WTC11 (cell line): ENCODE results near the gene KLHL11. TPM values are rescaled to one million over a fixed set of nuclear protein-coding genes. Genes with fewer than 3 reads are reported as not detected.
A peak's percentile ranks its signal among the peaks of the same experiment; 100 is the strongest.

Source experiments
- AFF4 ChIP-seq: sonication (generic); formaldehyde crosslinking; IDR thresholded peaks from 2 replicates; pipeline ENCODE4 v1.8.1; 2023; ENCODE audit warnings: mild to moderate bottlenecking, missing genetic modification reagents, borderline replicate concordance
- CREM ChIP-seq: sonication (generic); formaldehyde crosslinking; IDR thresholded peaks from 2 replicates; pipeline ENCODE4 v1.8.1; 2022; ENCODE audit warnings: mild to moderate bottlenecking, missing genetic modification reagents, moderate library complexity
- ESRRA ChIP-seq: sonication (generic); formaldehyde crosslinking; IDR thresholded peaks from 2 replicates; pipeline ENCODE4 v1.8.1; 2022; ENCODE audit warnings: mild to moderate bottlenecking, missing genetic modification reagents, borderline replicate concordance
- ETV6 ChIP-seq: sonication (generic); formaldehyde crosslinking; IDR thresholded peaks from 2 replicates; pipeline ENCODE4 v1.8.1; 2022; ENCODE audit warnings: mild to moderate bottlenecking, missing genetic modification reagents
- FOXP4 ChIP-seq: sonication (generic); formaldehyde crosslinking; IDR thresholded peaks from 2 replicates; pipeline ENCODE4 v1.8.0; 2022; ENCODE audit warnings: mild to moderate bottlenecking, missing genetic modification reagents
- GABPB1 ChIP-seq: sonication (generic); formaldehyde crosslinking; IDR thresholded peaks from 2 replicates; pipeline ENCODE4 v1.8.1; 2023; ENCODE audit warnings: mild to moderate bottlenecking, missing genetic modification reagents
- GRHL2 ChIP-seq: fragments of 250-450 bp; sonication (Bioruptor Pico); IDR thresholded peaks from 2 replicates; pipeline ENCODE4 v1.8.0; 2022; ENCODE audit warnings: mild to moderate bottlenecking, moderate library complexity; ENCODE audit not compliant: insufficient replicate concordance, severe bottlenecking
- HMGXB4 ChIP-seq: sonication (generic); formaldehyde crosslinking; IDR thresholded peaks from 2 replicates; pipeline ENCODE4 v1.8.1; 2023; ENCODE audit warnings: mild to moderate bottlenecking, moderate library complexity, missing genetic modification reagents
- IRF2 ChIP-seq: sonication (generic); formaldehyde crosslinking; IDR thresholded peaks from 2 replicates; pipeline ENCODE4 v1.8.0; 2022; ENCODE audit warnings: low read depth, missing genetic modification reagents, borderline replicate concordance
- KAT7 ChIP-seq: sonication (generic); formaldehyde crosslinking; IDR thresholded peaks from 2 replicates; pipeline ENCODE4 v1.8.1; 2023; ENCODE audit warnings: missing genetic modification reagents, mild to moderate bottlenecking, borderline replicate concordance
- MYBL2 ChIP-seq: sonication (generic); formaldehyde crosslinking; IDR thresholded peaks from 2 replicates; pipeline ENCODE4 v1.8.1; 2023; ENCODE audit warnings: mild to moderate bottlenecking, moderate library complexity, missing genetic modification reagents
- NR1H2 ChIP-seq: sonication (generic); formaldehyde crosslinking; IDR thresholded peaks from 2 replicates; pipeline ENCODE4 v1.9.0; 2021; ENCODE audit warnings: mild to moderate bottlenecking, moderate library complexity, missing genetic modification reagents
- NR2C2 ChIP-seq: sonication (generic); formaldehyde crosslinking; IDR thresholded peaks from 2 replicates; pipeline ENCODE4 v1.8.0; 2022; ENCODE audit warnings: mild to moderate bottlenecking, missing genetic modification reagents
- NR3C1 ChIP-seq: sonication (generic); formaldehyde crosslinking; conservative IDR thresholded peaks from 2 replicates; pipeline ENCODE4 v1.8.1; 2023; ENCODE audit warnings: low read depth, mild to moderate bottlenecking, missing genetic modification reagents
- PRDM15 ChIP-seq: sonication (generic); formaldehyde crosslinking; IDR thresholded peaks from 2 replicates; pipeline ENCODE4 v1.8.0; 2022; ENCODE audit warnings: missing genetic modification reagents
- PREB ChIP-seq: sonication (generic); formaldehyde crosslinking; IDR thresholded peaks from 2 replicates; pipeline ENCODE4 v1.8.1; 2022; ENCODE audit warnings: mild to moderate bottlenecking, missing genetic modification reagents, moderate library complexity, borderline replicate concordance
- RELA ChIP-seq: sonication (generic); formaldehyde crosslinking; IDR thresholded peaks from 2 replicates; pipeline ENCODE4 v1.8.1; 2022; ENCODE audit warnings: missing genetic modification reagents, mild to moderate bottlenecking, borderline replicate concordance
- SMAD3 ChIP-seq: sonication (generic); formaldehyde crosslinking; IDR thresholded peaks from 2 replicates; pipeline ENCODE4 v1.8.0; 2022; ENCODE audit warnings: missing genetic modification reagents, mild to moderate bottlenecking, borderline replicate concordance
- TCF7 ChIP-seq: sonication (generic); formaldehyde crosslinking; IDR thresholded peaks from 2 replicates; pipeline ENCODE4 v1.8.0; 2022; ENCODE audit warnings: mild to moderate bottlenecking, low read depth, missing genetic modification reagents, moderate library complexity
- TEAD4 ChIP-seq: sonication (generic); formaldehyde crosslinking; IDR thresholded peaks from 2 replicates; pipeline ENCODE4 v1.8.0; 2022; ENCODE audit warnings: mild to moderate bottlenecking, missing genetic modification reagents
- TP53 ChIP-seq: sonication (generic); formaldehyde crosslinking; IDR thresholded peaks from 2 replicates; pipeline ENCODE4 v1.8.1; 2023; ENCODE audit warnings: mild to moderate bottlenecking, missing genetic modification reagents
- ZNF263 ChIP-seq: sonication (generic); formaldehyde crosslinking; IDR thresholded peaks from 2 replicates; pipeline ENCODE4 v1.8.1; 2022; ENCODE audit warnings: low read depth, mild to moderate bottlenecking, moderate library complexity, missing genetic modification reagents
- ZNF425 ChIP-seq: fragments of 250-450 bp; sonication (Bioruptor Pico); conservative IDR thresholded peaks from 2 replicates; pipeline ENCODE4 v1.9.0; 2021; ENCODE audit warnings: mild to moderate bottlenecking
- total RNA-seq: library from RNA; stranded (reverse); gene quantifications from 3 replicates; pipeline ENCODE4 v1.2.3, GENCODE V29; 2021

Gene KLHL11
- total RNA-seq, 1 experiment from 2014 or later, result 15.0 TPM

- TF ChIP-seq TCF7 (CRISPR knock-in tag), result peak; percentile 87
- TF ChIP-seq PREB (CRISPR knock-in tag), result no peak
- peak; percentile 83; the same call in 1 of the 2 replicates for TF ChIP-seq ESRRA (CRISPR knock-in tag)
- no peak for TF ChIP-seq NR1H2
- TF ChIP-seq GRHL2 (CRISPR knock-in tag), result no peak
- no peak for TF ChIP-seq ZNF425 (CRISPR knock-in tag)
- 0 out of 2 replicates have a peak, but pooled peaks have one; percentile 14 for TF ChIP-seq IRF2
- no peak for TF ChIP-seq GABPB1 (CRISPR knock-in tag)
- no peak for TF ChIP-seq PRDM15 (CRISPR knock-in tag)
- peak; percentile 97 for TF ChIP-seq HMGXB4 (CRISPR knock-in tag)
- TF ChIP-seq RELA (CRISPR knock-in tag), result peak; percentile 29; the same call in 1 of the 2 replicates
- no peak for TF ChIP-seq FOXP4 (CRISPR knock-in tag)
- 0 out of 2 replicates have a peak, but pooled peaks have one; percentile 66 for TF ChIP-seq NR3C1 (CRISPR knock-in tag)
- no peak for TF ChIP-seq SMAD3 (CRISPR knock-in tag)
- TF ChIP-seq MYBL2 (CRISPR knock-in tag), result no peak
- no peak for TF ChIP-seq TEAD4
- peak; percentile 47; the same call in 1 of the 2 replicates for TF ChIP-seq ZNF263 (CRISPR knock-in tag)
- TF ChIP-seq KAT7 (CRISPR knock-in tag), result 0 out of 2 replicates have a peak, but pooled peaks have one; percentile 26
- TF ChIP-seq AFF4, result no peak
- TF ChIP-seq CREM (CRISPR knock-in tag), result peak; percentile 67; the same call in 1 of the 2 replicates
- TF ChIP-seq NR2C2 (CRISPR knock-in tag), result 0 out of 2 replicates have a peak, but pooled peaks have one; percentile 15
- 0 out of 2 replicates have a peak, but pooled peaks have one; percentile 56 for TF ChIP-seq TP53 (CRISPR knock-in tag)
- peak; percentile 39; the same call in 1 of the 2 replicates for TF ChIP-seq ETV6
Measured at GRCh38 chr17:41811549-41812380, 53.5 kb downstream of the KLHL11 start, which contains the start of gene P3H4 (continued).
